Superior temporal gyrus (tissue), 1 donor: Measurements from ENCODE around the gene ARHGAP18.

ENCODE experiments used
- DNase-seq: peaks from one replicate; pipeline ENCODE4 v3.0.0-alpha.2; 2016; ENCODE audit errors: extremely low spot score

ARHGAP18 gene

DNA sequence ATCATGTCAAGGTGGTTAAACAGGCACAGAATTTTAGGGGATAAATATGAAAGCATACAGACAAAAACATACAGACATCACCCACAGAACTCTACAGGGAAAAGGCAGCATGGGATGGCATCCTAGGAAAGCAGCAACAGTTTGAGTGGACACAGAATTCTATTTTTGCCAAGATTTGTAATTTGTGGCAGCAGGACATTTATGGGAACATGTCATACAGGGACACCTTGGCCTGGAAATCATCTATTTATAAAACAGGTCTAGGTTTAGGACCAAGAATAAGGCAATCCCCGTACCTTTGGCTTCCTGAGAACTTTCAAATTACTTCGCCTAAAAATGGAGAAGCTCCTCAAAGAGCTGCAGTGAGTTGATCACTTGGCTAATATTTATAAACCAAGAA lies 17.5 kb downstream of the ARHGAP18 start:
- no peak for DNase-seq

DNA sequence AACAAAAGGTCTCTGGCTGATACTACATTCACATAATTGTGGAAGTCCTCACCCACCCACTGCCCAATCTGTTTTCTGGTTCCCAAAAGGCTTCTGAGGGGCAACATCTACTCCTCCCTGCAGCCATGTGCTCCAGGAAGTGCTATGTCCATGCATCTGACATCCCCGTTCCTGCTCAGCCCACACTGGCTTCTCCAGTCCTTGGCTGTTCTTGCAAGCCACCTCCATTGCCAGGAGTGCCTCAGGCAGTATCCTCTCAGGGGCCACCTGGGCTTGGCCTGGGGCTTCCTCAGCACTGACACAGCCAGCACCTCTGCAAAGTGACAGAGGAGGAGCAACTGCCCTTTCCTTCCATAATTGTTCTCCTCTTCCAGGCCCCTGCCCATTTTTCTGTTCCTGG lies 18.3 kb downstream of the ARHGAP18 start:
- DNase-seq, result no peak

GRCh38 chr6:129691043-129691640 lies 18.8 kb downstream of the ARHGAP18 start:
- DNase-seq, result no peak

DNA sequence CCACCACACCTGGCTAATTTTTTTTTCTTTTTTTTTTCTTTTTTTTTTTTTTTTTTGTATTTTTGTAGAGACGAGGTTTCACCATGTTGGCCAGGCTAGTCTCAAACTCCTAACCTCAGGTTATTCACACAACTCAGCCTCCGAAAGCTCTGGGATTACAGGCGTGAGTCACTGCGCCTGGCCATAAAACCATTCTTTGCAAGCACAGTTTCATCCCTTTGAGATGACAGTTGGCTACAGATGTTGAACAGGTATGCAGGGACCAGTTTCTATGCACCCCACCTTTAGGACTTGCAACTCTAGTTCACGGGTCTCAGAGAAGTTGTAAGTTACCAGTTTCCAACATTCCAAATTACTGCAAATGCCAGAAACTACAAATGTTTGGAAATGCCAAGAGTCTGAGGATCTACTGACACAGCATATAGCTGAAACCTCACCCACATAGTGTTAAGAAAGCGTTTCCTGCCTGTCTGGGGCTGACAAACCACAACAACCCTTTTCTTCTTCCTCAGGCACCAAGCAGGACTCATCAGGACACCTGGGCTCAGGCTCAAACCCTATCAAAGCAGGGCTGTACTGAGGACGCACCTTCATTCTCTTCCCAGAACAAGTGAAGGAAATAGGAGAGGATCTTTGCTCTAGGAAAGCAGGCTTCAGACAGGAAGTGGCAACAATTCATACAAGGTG lies 22.9 kb downstream of the ARHGAP18 start:
- no peak for DNase-seq

GRCh38 chr6:129685662-129686031 lies 24.3 kb downstream of the ARHGAP18 start:
- DNase-seq, result no peak

- DNase-seq, result no peak
Measured at GRCh38 chr6:129684903-129685661, 24.9 kb downstream of the ARHGAP18 start.

GRCh38 chr6:129684323-129684884 lies 25.6 kb downstream of the ARHGAP18 start:
- DNase-seq, result no peak

GRCh38 chr6:129683601-129684322 lies 26.2 kb downstream of the ARHGAP18 start:
- DNase-seq, result peak; percentile 28

DNA sequence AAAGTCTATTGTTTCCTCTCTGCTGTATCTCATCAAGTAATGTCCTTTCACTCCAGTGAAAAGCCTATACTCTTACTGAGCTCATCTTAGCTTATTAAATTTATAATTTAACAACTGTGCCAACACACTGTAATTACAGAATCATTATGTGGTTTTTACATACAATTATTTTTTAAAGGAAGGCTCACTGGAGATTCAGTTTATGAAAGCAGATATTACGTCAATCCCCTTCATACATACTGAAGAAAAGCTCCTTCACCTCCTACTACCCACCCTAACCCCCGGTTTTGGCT lies 28.1 kb downstream of the ARHGAP18 start:
- no peak for DNase-seq

DNA sequence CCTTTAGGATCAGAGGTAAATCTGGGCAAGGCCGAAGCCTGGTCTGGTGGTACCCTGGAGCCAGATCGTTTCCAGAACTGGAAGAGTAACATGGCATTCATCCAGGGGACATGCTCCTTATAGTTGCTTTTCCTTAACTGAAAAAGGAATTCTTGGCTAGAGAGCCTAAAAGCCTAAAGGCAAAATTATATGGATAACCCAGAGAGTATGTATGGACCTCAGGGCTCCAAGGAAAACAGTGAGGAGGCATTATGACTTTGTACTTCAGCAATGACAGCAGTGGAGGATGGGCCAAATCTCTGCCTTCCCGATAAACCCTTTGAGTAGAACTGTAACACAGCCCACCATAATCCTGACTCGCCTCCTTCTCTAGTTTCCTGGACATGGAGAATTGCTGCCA lies 29.3 kb downstream of the ARHGAP18 start:
- no peak for DNase-seq

GRCh38 chr6:129679758-129680157 lies 30.2 kb downstream of the ARHGAP18 start:
- DNase-seq, result no peak

- DNase-seq, result no peak
Measured at GRCh38 chr6:129679275-129679674, 30.7 kb downstream of the ARHGAP18 start.

- DNase-seq, result no peak
Measured at GRCh38 chr6:129678463-129678862, 31.5 kb downstream of the ARHGAP18 start.

DNA sequence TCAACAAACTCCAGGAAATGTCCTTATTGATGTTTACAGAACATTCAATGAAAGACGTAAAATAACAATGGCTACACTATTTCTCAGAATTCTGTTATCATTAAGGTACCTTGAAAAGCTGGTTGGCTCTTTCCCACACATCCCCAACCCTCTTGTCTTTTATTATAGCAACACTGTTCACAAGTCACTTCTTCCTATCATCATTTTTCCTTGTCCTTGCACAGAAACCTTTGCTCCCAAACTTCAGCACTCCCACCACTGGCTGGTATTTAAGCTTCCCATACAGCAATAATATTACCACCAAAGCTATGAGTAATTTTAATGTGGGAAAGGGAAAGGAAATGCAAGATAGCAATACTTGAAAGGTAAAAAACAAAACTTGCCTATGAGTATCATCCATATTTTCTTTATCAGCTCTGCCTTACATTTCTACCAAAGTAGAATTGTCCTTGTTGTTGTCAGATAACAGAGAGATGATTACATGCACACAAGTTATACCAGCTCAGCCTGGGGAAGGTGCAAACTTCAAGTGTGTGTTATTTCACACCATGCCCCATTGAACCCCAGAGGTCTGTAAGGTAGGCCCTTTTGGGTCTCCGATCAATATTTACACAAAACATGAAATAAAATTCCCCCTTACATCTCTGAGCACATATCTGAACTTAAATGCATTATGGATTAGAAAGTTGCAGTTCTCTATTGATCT lies 32.2 kb downstream of the ARHGAP18 start:
- DNase-seq, result no peak

- no peak for DNase-seq
Measured at GRCh38 chr6:129675669-129676472, 34.1 kb downstream of the ARHGAP18 start.

DNA sequence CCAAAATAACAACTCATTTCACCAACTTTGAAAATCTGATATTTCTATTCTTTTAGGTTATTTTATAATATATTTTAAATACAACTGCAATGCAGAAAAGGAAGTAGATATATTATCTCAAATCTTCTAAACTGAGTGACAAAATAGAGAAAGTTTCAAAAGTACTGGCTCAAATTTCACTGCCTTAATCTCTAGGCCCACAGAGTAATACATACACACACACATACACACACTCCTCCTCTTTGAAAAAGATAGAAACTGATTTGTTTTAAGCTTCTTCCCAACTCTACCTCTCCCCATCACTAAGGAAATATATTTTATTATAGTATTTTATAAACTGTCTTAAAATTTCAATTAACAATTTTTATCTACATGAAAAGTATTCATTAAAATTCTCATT lies 36.2 kb downstream of the ARHGAP18 start:
- DNase-seq, result no peak

DNA sequence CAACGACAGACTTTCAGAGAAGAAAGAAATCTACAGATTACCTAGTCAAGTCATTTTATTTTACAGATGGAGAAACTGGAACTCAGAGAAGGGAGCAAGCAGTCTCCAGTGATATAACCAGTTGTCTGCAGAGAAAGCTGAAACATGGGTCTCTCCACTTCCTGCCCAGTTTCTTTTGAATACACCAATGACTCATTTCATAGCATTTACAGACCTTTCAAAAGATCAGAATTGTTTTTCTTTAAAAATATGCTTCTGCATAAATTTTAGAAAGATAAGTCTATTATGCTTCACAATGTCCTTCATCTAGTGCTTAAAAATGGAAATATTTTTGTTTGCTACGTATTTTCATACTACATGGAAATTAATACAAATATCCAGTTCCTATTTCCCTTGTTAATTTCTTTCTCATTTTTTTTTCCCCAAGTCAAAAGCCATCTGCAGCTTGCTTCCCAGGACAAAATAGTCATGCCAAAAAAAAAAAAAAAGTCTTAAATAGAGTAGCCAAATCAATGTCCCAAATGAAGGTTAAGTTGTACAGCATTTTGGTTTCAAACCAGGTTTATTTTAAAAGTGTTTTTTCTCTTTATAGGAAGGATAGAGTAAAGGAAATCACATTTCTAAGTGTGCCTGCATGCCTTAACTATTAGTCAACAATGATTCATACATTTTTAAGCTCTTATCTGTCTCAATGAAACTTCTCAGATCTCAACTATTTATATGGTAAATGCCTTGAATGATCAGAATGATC lies 36.9 kb downstream of the ARHGAP18 start:
- DNase-seq, result no peak

DNA sequence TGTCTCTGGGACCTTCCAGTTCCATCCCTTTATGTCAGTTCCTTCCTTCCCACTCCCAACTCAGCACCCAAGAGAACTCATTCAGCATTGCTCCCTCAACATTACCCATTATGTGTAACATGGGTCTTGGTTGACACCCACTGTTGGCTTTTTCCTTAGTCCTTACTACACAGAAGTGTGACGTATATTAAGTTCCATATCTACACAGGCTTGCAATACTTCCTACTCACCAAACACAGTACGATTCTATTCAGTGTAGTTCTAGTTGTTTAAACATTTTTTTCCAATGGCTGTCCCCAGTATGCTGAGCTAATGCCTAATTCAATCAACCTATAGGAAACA lies 37.7 kb downstream of the ARHGAP18 start:
- DNase-seq, result no peak

GRCh38 chr6:129671442-129672340 lies 38.3 kb downstream of the ARHGAP18 start:
- DNase-seq, result no peak
